ENCODE measurements around the gene SYCE1L. TPM values are rescaled to one million over a fixed set of nuclear protein-coding genes. Genes with fewer than 3 reads are reported as not detected.
"Not testable (repeated sequence)": the region's sequence is repeated elsewhere in the genome, so short reads cannot be mapped to it uniquely, and the experiment has no call there.

Gene SYCE1L
- total RNA-seq, 1 experiment from 2014 or later = 6.2 TPM

DNA sequence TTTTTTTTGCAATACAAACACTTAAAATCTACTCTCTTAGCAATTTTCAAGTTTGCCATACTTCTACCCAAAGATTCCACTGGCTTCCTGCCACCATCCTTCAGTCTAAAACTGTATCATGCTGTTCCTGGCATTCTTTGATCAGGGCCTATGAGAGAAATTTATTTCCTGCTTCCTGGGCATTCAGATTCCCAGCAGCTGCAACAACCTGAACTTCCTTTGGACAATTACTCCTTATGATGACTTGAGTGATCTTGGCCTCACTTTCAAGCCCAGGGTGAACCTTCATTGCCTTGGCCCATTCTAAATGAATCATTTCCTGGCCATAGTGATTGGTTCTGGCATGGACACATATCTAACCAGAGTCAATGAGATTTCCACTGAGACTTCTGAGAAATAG, 26.3 kb upstream of the SYCE1L start:
- BruUV-seq (replicated peaks) = no TSS peak
- H3K27ac ChIP-seq = no peak overlapping the region
- intact Hi-C loops (cut with micrococcal nuclease; ENCODE audit: unreplicated experiment) = loop anchor here (10.0 kb wide), 2 partner anchors 518 to 1978 kb away; no protein-coding TSS in a partner anchor
- no peaks in the 10 kb centered on the region for H3K9me3 ChIP-seq (ENCODE audit: insufficient read depth, low read depth)
- no peak overlapping the region for H3K4me2 ChIP-seq
- TF ChIP-seq EZH2 (IDR thresholded peaks at IDR 0.05; ENCODE audit: low read depth) = no peak
- TF ChIP-seq, protein P1, sequence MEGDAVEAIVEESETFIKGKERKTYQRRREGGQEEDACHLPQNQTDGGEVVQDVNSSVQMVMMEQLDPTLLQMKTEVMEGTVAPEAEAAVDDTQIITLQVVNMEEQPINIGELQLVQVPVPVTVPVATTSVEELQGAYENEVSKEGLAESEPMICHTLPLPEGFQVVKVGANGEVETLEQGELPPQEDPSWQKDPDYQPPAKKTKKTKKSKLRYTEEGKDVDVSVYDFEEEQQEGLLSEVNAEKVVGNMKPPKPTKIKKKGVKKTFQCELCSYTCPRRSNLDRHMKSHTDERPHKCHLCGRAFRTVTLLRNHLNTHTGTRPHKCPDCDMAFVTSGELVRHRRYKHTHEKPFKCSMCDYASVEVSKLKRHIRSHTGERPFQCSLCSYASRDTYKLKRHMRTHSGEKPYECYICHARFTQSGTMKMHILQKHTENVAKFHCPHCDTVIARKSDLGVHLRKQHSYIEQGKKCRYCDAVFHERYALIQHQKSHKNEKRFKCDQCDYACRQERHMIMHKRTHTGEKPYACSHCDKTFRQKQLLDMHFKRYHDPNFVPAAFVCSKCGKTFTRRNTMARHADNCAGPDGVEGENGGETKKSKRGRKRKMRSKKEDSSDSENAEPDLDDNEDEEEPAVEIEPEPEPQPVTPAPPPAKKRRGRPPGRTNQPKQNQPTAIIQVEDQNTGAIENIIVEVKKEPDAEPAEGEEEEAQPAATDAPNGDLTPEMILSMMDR (conservative IDR thresholded peaks at IDR 0.05) = no peak
- H3K27me3 ChIP-seq (ENCODE audit: insufficient read depth, low read depth) = peaks cover 26% of the 10 kb centered on the region; the same call in 1 of the 2 replicates
- no peaks in the 10 kb centered on the region for H3K36me3 ChIP-seq (ENCODE audit: low read depth)
- no peak overlapping the region for H2AFZ ChIP-seq
- no peaks in the 10 kb centered on the region for H3K79me2 ChIP-seq (ENCODE audit: low read depth)
- POLR2A ChIA-PET (ENCODE audit: unreplicated experiment) = no interaction called here
- no peak for DNase-seq
- H3F3A ChIP-seq (ENCODE audit: insufficient read depth, low read depth) = no peaks in the 10 kb centered on the region
- H3K4me1 ChIP-seq (replicated peaks; ENCODE audit: insufficient read depth) = no peaks in the 10 kb centered on the region
- no peak overlapping the region for H3K4me3 ChIP-seq
- CTCF ChIA-PET = no interaction called here
- no peaks in the 10 kb centered on the region for H4K20me1 ChIP-seq (ENCODE audit: insufficient read depth)
- no peaks in the 10 kb centered on the region for H3K9me2 ChIP-seq (ENCODE audit: insufficient read depth)

GRCh38 chr16:77183137-77183536, 16.1 kb upstream of the SYCE1L start:
- no peaks in the 10 kb centered on the region for H3K9me3 ChIP-seq (ENCODE audit: insufficient read depth, low read depth)
- H2AFZ ChIP-seq = no peak overlapping the region
- no peak for TF ChIP-seq EZH2 (IDR thresholded peaks at IDR 0.05; ENCODE audit: low read depth)
- TF ChIP-seq, protein P1 (conservative IDR thresholded peaks at IDR 0.05) = no peak
- no peaks in the 10 kb centered on the region for H3K9me2 ChIP-seq (ENCODE audit: insufficient read depth)
- no peaks in the 10 kb centered on the region for H3F3A ChIP-seq (ENCODE audit: insufficient read depth, low read depth)
- no TSS peak for BruUV-seq (replicated peaks)
- H3K79me2 ChIP-seq (ENCODE audit: low read depth) = no peaks in the 10 kb centered on the region
- no peak overlapping the region for H3K4me3 ChIP-seq
- CTCF ChIA-PET = no interaction called here
- peak overlapping the region; percentile 6; the same call in 1 of the 2 replicates for H3K4me2 ChIP-seq
- intact Hi-C loops (cut with micrococcal nuclease; ENCODE audit: unreplicated experiment) = no loop called here
- POLR2A ChIA-PET (ENCODE audit: unreplicated experiment) = interaction anchor here (0.6 kb wide), 1 partner anchor 443 kb away, joined by 3 read pairs; no protein-coding TSS in a partner anchor
- peak in 1 of 2 experiments; percentile 41 for DNase-seq
- no peaks in the 10 kb centered on the region for H3K4me1 ChIP-seq (replicated peaks; ENCODE audit: insufficient read depth)
- no peaks in the 10 kb centered on the region for H3K27me3 ChIP-seq (ENCODE audit: insufficient read depth, low read depth)
- no peak overlapping the region for H3K27ac ChIP-seq
- H4K20me1 ChIP-seq (ENCODE audit: insufficient read depth) = no peaks in the 10 kb centered on the region
- no peaks in the 10 kb centered on the region for H3K36me3 ChIP-seq (ENCODE audit: low read depth)

DNA sequence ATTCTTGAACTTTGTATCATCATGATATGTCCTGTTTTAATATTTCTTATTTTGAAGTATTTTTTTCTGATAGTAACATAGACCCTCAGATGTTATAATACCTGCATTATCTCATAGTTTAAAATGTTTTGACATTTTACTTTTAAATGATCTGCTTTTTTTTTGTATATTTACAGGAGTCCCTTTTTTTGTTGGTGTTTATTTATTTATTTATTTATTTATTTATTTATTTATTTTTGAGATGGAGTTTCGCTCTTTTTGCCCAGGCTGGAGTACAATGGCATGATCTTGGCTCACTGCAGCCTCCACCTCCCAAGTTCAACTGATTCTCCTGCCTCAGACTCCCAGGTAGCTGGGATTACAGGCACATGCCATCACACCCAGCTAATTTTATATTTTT, 12.9 kb upstream of the SYCE1L start:
- H3K4me2 ChIP-seq; H3K9me2 ChIP-seq (ENCODE audit: insufficient read depth); H3K4me3 ChIP-seq; POLR2A ChIA-PET (ENCODE audit: unreplicated experiment); H3K27ac ChIP-seq; intact Hi-C loops (cut with micrococcal nuclease; ENCODE audit: unreplicated experiment); H3K79me2 ChIP-seq (ENCODE audit: low read depth); H3F3A ChIP-seq (ENCODE audit: insufficient read depth, low read depth); H4K20me1 ChIP-seq (ENCODE audit: insufficient read depth); CTCF ChIA-PET; H2AFZ ChIP-seq; H3K9me3 ChIP-seq (ENCODE audit: insufficient read depth, low read depth); H3K36me3 ChIP-seq (ENCODE audit: low read depth); H3K4me1 ChIP-seq (replicated peaks; ENCODE audit: insufficient read depth); H3K27me3 ChIP-seq (ENCODE audit: insufficient read depth, low read depth); DNase-seq; BruUV-seq (replicated peaks): not testable (repeated sequence)

DNA sequence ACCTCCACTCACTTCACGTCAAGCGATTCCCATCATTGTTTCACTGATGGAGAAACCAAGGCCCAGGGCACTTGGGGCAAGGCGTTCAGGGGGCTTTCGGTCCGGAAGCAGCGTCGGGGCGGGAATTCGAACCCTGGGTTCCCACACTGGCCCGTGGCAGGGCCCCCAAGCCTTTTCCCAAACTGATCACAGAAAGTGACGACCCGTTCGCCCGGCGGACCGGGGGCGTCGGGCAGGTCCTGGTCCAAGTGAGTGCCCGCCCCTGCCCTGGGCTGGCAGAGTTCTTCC, 9.1 kb upstream of the SYCE1L start:
- TF ChIP-seq EZH2 (IDR thresholded peaks at IDR 0.05; ENCODE audit: low read depth) = no peak
- intact Hi-C loops (cut with micrococcal nuclease; ENCODE audit: unreplicated experiment) = loop anchor here (2.0 kb wide), 1 partner anchor 23 kb away; no protein-coding TSS in a partner anchor
- peak overlapping the region; percentile 91 for H3K27ac ChIP-seq
- H3K36me3 ChIP-seq (ENCODE audit: low read depth) = no peaks in the 10 kb centered on the region
- H3K9me2 ChIP-seq (ENCODE audit: insufficient read depth) = no peaks in the 10 kb centered on the region
- no peaks in the 10 kb centered on the region for H3K9me3 ChIP-seq (ENCODE audit: insufficient read depth, low read depth)
- peak overlapping the region; percentile 87 for H3K4me3 ChIP-seq
- TSS peak; percentile 91 for BruUV-seq (replicated peaks)
- H3K79me2 ChIP-seq (ENCODE audit: low read depth) = peaks cover 26% of the 10 kb centered on the region
- CTCF ChIA-PET = no interaction called here
- H3K4me1 ChIP-seq (replicated peaks; ENCODE audit: insufficient read depth) = peaks cover 6% of the 10 kb centered on the region
- no peak for DNase-seq
- H2AFZ ChIP-seq = peak overlapping the region; percentile 97
- POLR2A ChIA-PET (ENCODE audit: unreplicated experiment) = no interaction called here
- peak overlapping the region; percentile 93 for H3K4me2 ChIP-seq
- no peaks in the 10 kb centered on the region for H4K20me1 ChIP-seq (ENCODE audit: insufficient read depth)
- peaks cover 3% of the 10 kb centered on the region; the same call in 1 of the 2 replicates for H3F3A ChIP-seq (ENCODE audit: insufficient read depth, low read depth)
- no peaks in the 10 kb centered on the region for H3K27me3 ChIP-seq (ENCODE audit: insufficient read depth, low read depth)

Data from PC-9 (cell line).